SU-DHL-6 (cell line): ENCODE data around the gene CHIT1.

Source experiments
- H2AFZ ChIP-seq: fragments of 200-600 bp; sonication (generic); 2 replicates; pipeline ENCODE4 v1.6.1; 2014; ENCODE audit warnings: low read depth, mild to moderate bottlenecking, moderate library complexity, mixed read lengths, antibody characterized with exemption, low read length; ENCODE audit not compliant: severe bottlenecking
- H3F3A ChIP-seq: fragments of 200-600 bp; shearing (Covaris generic); 2 replicates; pipeline ENCODE4 v1.6.0; 2016; ENCODE audit warnings: antibody characterized with exemption, mild to moderate bottlenecking; ENCODE audit not compliant: insufficient read depth
- H3K27ac ChIP-seq: fragments of 200-600 bp; sonication (generic); 2 replicates; pipeline ENCODE4 v1.5.1; 2016; ENCODE audit warnings: low read depth, mild to moderate bottlenecking, low read length, moderate library complexity, mixed read lengths
- H3K27me3 ChIP-seq: fragments of 200-600 bp; sonication (generic), shearing (Covaris generic); 2 replicates; pipeline ENCODE4 v1.6.0; 2014; ENCODE audit warnings: mild to moderate bottlenecking, low read length
- H3K36me3 ChIP-seq: fragments of 200-600 bp; sonication (generic); 2 replicates; pipeline ENCODE4 v1.6.1; 2014; ENCODE audit warnings: mild to moderate bottlenecking, low read length, mixed read lengths
- H3K4me2 ChIP-seq: fragments of 300-600, 200-600 bp; shearing (Covaris generic), sonication (generic); 2 replicates; pipeline ENCODE4 v1.6.0; 2014; ENCODE audit warnings: low read length, low read depth, mild to moderate bottlenecking; ENCODE audit not compliant: poor library complexity, severe bottlenecking
- H3K4me3 ChIP-seq: fragments of 200-600 bp; sonication (generic); 2 replicates; pipeline ENCODE4 v1.5.1; 2014; ENCODE audit warnings: antibody characterized with exemption, low read length, mild to moderate bottlenecking, mixed read lengths; ENCODE audit not compliant: insufficient read depth, poor library complexity, severe bottlenecking
- H3K79me2 ChIP-seq: fragments of 200-600 bp; sonication (generic); 2 replicates; pipeline ENCODE4 v1.6.1; 2014; ENCODE audit warnings: mild to moderate bottlenecking, low read length, moderate library complexity; ENCODE audit not compliant: insufficient read depth
- H3K9ac ChIP-seq: fragments of 200-600 bp; sonication (generic); 2 replicates; pipeline ENCODE4 v1.7.0; 2014; ENCODE audit warnings: mild to moderate bottlenecking, low read length
- H3K9me2 ChIP-seq: fragments of 200-600 bp; sonication (generic); replicated peaks from 2 replicates; pipeline ENCODE4 v1.6.1; 2014; ENCODE audit warnings: low read length; ENCODE audit not compliant: insufficient read depth
- H3K9me3 ChIP-seq: fragments of 200-600 bp; sonication (generic); 2 replicates; pipeline ENCODE4 v1.6.1; 2014; ENCODE audit warnings: low read length, mixed read lengths; ENCODE audit not compliant: insufficient read depth
- H4K20me1 ChIP-seq: fragments of 200-600 bp; sonication (generic); 2 replicates; pipeline ENCODE4 v1.6.1; 2014; ENCODE audit warnings: low read depth, mild to moderate bottlenecking, antibody characterized with exemption, low read length, moderate library complexity, mixed read lengths
- EZH2phosphoT487 ChIP-seq: fragments of 200-600 bp; sonication (generic), shearing (Covaris generic); conservative IDR thresholded peaks from 2 replicates; pipeline ENCODE4 v1.6.1; 2018; ENCODE audit warnings: mild to moderate bottlenecking, antibody characterized with exemption, low read length, moderate library complexity, mixed read lengths
- TF ChIP-seq, protein P1 (sequence below): fragments of 200-600 bp; sonication (generic); IDR thresholded peaks from one replicate; pipeline ENCODE4 v1.5.1; 2017; ENCODE audit warnings: antibody characterized with exemption, mild to moderate bottlenecking, low read length, moderate library complexity; ENCODE audit not compliant: insufficient read depth, poor library complexity, severe bottlenecking

CHIT1 gene

DNA sequence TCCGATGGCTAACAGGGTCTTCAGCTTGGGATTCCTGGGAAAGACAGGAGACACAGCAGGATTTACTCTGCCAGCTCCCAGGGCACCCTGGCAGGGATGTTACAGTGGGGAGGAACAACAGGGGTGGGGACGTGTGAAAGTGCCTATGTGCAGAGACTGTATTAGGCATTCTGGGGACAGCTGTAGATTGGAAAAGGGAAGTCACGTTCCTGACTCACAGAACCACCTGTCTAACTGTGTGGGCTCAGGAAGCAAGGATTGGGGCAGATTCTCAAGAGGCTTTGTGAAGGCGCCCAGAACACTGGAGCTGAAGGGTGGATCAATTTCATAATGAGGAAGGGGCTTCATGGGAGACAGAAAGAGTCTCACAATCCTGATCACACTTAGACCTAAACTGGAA, 4.4 kb downstream of the CHIT1 start:
- Histone ChIP-seq H4K20me1 (no peaks in the 10 kb centered on the region), H3K79me2 (no peaks in the 10 kb centered on the region), H3K36me3 (no peaks in the 10 kb centered on the region), H3K9me2 (no peaks in the 10 kb centered on the region), H2AFZ (no peak overlapping the region), H3K27me3 (no peaks in the 10 kb centered on the region), H3K4me2 (no peak overlapping the region), H3K9me3 (no peaks in the 10 kb centered on the region), H3K9ac (no peak overlapping the region), H3F3A (no peaks in the 10 kb centered on the region), H3K4me3 (no peak overlapping the region), H3K27ac (no peak overlapping the region)
- TF ChIP-seq EZH2phosphoT487 = no peak
- TF ChIP-seq, protein P1, sequence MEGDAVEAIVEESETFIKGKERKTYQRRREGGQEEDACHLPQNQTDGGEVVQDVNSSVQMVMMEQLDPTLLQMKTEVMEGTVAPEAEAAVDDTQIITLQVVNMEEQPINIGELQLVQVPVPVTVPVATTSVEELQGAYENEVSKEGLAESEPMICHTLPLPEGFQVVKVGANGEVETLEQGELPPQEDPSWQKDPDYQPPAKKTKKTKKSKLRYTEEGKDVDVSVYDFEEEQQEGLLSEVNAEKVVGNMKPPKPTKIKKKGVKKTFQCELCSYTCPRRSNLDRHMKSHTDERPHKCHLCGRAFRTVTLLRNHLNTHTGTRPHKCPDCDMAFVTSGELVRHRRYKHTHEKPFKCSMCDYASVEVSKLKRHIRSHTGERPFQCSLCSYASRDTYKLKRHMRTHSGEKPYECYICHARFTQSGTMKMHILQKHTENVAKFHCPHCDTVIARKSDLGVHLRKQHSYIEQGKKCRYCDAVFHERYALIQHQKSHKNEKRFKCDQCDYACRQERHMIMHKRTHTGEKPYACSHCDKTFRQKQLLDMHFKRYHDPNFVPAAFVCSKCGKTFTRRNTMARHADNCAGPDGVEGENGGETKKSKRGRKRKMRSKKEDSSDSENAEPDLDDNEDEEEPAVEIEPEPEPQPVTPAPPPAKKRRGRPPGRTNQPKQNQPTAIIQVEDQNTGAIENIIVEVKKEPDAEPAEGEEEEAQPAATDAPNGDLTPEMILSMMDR = no peak

DNA sequence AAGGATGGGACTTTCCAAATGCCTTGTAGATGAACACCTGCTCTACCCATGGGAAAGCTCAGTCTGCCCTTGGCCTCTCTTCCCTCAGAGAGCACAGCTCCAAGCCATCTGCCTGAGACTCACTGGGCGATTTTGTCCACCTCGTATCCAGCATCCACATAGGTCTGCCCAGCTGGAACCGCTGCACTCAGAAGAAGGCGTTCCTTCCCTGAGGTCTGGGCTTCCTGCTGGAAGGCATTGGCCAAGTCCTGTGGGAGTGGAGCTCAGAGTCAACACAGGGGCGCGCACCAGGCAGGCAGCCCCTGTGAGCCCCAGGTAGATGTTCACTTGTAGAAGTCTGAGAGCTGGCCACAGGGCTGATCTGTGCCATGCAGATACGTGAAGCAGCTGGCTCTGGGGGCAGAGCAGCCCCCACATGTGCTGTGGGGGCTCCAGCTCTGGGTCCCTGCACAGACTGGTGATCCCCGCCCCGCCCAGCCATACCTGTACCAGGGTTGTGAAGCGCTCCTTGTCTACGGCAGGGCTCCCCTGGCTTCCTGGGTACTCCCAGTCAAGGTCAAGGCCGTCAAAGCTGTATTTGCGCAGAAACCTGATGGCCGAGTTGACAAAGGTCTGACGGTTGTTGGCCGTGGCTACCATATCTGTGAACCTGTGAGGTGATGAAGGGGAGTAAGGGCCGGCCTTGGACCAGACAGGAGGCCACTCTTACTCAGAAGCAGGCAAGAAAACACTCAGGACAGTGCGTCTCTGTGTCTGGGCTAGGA, 6.3 kb downstream of the CHIT1 start:
- H3K9me2 ChIP-seq = no peaks in the 10 kb centered on the region
- TF ChIP-seq, protein P1 = no peak
- no peak for TF ChIP-seq EZH2phosphoT487
- H3K27me3 ChIP-seq = no peaks in the 10 kb centered on the region

DNA sequence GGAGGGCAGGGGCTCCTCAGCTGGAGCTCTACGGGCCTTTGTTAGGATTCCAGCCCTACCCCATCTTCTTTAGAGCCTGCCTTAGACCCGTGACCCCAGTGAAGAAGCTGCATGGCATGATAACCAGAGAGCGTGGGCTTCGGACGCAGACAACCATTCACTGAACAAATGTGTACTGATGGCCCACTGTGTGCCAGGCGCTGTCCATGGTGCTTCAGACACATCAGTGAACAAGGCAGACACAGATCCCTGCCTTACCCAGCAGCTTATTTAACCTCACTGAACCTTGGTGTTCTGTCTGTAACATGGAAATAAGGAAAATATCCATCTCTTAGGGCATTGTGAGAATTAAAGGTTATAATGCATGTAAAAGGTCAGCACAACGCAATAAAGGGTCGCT, 9.5 kb downstream of the CHIT1 start:
- Histone ChIP-seq H4K20me1 (no peaks in the 10 kb centered on the region), H3K79me2 (no peaks in the 10 kb centered on the region), H3K4me2 (no peak overlapping the region), H3K27ac (no peak overlapping the region), H3F3A (no peaks in the 10 kb centered on the region), H3K9me2 (no peaks in the 10 kb centered on the region), H3K36me3 (no peaks in the 10 kb centered on the region), H2AFZ (no peak overlapping the region), H3K9me3 (no peaks in the 10 kb centered on the region), H3K9ac (no peak overlapping the region), H3K4me3 (no peak overlapping the region), H3K27me3 (no peaks in the 10 kb centered on the region)
- TF ChIP-seq, protein P1 = no peak
- TF ChIP-seq EZH2phosphoT487 = no peak

More for the DNA sequence above, 6.3 kb downstream of the CHIT1 start:
- Histone ChIP-seq H3K4me2 (no peak overlapping the region), H3F3A (no peaks in the 10 kb centered on the region), H3K36me3 (no peaks in the 10 kb centered on the region), H4K20me1 (no peaks in the 10 kb centered on the region), H3K27ac (no peak overlapping the region), H3K9me3 (no peaks in the 10 kb centered on the region), H3K79me2 (no peaks in the 10 kb centered on the region), H3K9ac (no peak overlapping the region), H3K4me3 (no peak overlapping the region), H2AFZ (no peak overlapping the region)
